ENCODE results near the gene RNF133.

- TF ChIP-seq CTCF (IDR thresholded peaks at IDR 0.05) = no peak
- no peak for TF ChIP-seq POLR2A (IDR thresholded peaks at IDR 0.05)
These were observed at the start of gene RNF133 for GRCh38 chr7:122699017-122699416.
